ENCODE measurements around the gene TMEM218.

DNA sequence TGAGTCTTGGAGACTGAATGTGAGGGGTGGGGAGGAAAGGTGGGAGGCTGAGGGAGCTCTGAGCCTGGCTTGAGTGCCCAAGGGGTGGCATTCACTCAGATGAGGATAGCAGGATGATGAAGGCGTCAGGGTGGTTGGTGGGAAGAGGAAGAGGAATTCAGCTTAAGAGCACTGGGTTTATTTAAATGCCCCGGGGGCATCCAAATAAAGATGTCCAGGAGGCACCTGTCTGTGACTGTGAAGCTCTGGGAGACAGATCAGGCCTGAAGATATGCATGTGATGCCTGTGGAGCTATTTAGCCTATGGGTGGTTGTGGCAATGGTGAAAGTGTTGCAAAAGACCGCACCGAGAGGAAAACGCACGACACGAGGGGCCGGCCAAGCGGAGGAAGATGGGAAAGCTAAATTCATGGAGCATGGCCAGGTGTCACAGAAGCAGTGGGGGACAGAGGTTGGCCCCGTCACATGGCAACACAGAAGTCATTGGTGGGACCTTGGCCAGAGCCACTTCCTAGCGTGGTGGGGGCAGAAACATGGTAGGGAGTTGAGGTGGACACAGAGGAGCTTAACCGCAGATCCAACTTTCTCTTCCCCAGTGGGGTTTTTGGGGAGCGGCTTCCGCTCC, 32.8 kb downstream of the TMEM218 start:
- TF ChIP-seq POLR2AphosphoS5 (IDR thresholded peaks at IDR 0.05; ENCODE audit: low read depth) = no peak
- TF ChIP-seq, protein P1, sequence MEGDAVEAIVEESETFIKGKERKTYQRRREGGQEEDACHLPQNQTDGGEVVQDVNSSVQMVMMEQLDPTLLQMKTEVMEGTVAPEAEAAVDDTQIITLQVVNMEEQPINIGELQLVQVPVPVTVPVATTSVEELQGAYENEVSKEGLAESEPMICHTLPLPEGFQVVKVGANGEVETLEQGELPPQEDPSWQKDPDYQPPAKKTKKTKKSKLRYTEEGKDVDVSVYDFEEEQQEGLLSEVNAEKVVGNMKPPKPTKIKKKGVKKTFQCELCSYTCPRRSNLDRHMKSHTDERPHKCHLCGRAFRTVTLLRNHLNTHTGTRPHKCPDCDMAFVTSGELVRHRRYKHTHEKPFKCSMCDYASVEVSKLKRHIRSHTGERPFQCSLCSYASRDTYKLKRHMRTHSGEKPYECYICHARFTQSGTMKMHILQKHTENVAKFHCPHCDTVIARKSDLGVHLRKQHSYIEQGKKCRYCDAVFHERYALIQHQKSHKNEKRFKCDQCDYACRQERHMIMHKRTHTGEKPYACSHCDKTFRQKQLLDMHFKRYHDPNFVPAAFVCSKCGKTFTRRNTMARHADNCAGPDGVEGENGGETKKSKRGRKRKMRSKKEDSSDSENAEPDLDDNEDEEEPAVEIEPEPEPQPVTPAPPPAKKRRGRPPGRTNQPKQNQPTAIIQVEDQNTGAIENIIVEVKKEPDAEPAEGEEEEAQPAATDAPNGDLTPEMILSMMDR (IDR thresholded peaks at IDR 0.05; ENCODE audit: insufficient read depth, low read length) = no peak

Data from HL-60 (cell line).